CD4-positive, alpha-beta T cell treated with Interleukin-15 for 1 hour (primary cell): ENCODE measurements around the gene FLCN.
A peak's percentile ranks its signal among the peaks of the same experiment; 100 is the strongest.

ENCODE experiments used
- DNase-seq: peaks from one replicate; pipeline ENCODE4 v3.0.0-alpha.2; 2020

FLCN gene

GRCh38 chr17:17182598-17183136 lies 54.3 kb downstream of the FLCN start:
- no peak for DNase-seq

- DNase-seq = peak; percentile 41
These were observed 55.0 kb downstream of the FLCN start for GRCh38 chr17:17181666-17182597.

- no peak for DNase-seq
These were observed 56.0 kb downstream of the FLCN start for GRCh38 chr17:17180741-17181525.

GRCh38 chr17:17180141-17180603 lies 56.8 kb downstream of the FLCN start:
- no peak for DNase-seq

GRCh38 chr17:17179371-17179827 lies 57.6 kb downstream of the FLCN start:
- no peak for DNase-seq

- DNase-seq = no peak
These were observed 59.8 kb downstream of the FLCN start for GRCh38 chr17:17177176-17177575.

GRCh38 chr17:17176341-17176740 lies 60.6 kb downstream of the FLCN start:
- DNase-seq = no peak

- DNase-seq = peak; percentile 34
These were observed 61.1 kb downstream of the FLCN start for GRCh38 chr17:17175917-17176316.

- no peak for DNase-seq
These were observed 61.6 kb downstream of the FLCN start for GRCh38 chr17:17175340-17175739.

- DNase-seq = no peak
These were observed 63.0 kb downstream of the FLCN start for GRCh38 chr17:17173921-17174320.

- DNase-seq = no peak
These were observed 64.0 kb downstream of the FLCN start for GRCh38 chr17:17172990-17173389.

GRCh38 chr17:17172001-17172939 lies 64.7 kb downstream of the FLCN start:
- DNase-seq = no peak

- DNase-seq = no peak
These were observed 65.8 kb downstream of the FLCN start for GRCh38 chr17:17171186-17171585.

- no peak for DNase-seq
These were observed 66.5 kb downstream of the FLCN start for GRCh38 chr17:17170346-17170985.

GRCh38 chr17:17169396-17169795 lies 67.6 kb downstream of the FLCN start:
- no peak for DNase-seq

GRCh38 chr17:17168401-17168800 lies 68.6 kb downstream of the FLCN start:
- no peak for DNase-seq

GRCh38 chr17:17167986-17168385 lies 69.0 kb downstream of the FLCN start:
- no peak for DNase-seq

GRCh38 chr17:17167356-17167755 lies 69.6 kb downstream of the FLCN start:
- no peak for DNase-seq

- DNase-seq = no peak
These were observed 70.5 kb downstream of the FLCN start for GRCh38 chr17:17166446-17166845.

- DNase-seq = no peak
These were observed 71.2 kb downstream of the FLCN start for GRCh38 chr17:17165666-17166308.

- no peak for DNase-seq
These were observed 72.3 kb downstream of the FLCN start for GRCh38 chr17:17164676-17165075.
